Activated B cell treated with CpG ODN at 0.5 μM for 24 hours (primary cell): ENCODE measurements around the gene ASCL2. TPM values are rescaled to one million over a fixed set of nuclear protein-coding genes. Genes with fewer than 3 reads are reported as not detected.

Experiments
- ATAC-seq: fragments of 200-7000 bp; cut with Tn5 transposase; one replicate; pipeline ENCODE4 v1.10.0; 2021; ENCODE audit warnings: low read depth, mild to moderate bottlenecking, moderate library complexity
- CTCF ChIA-PET: fragments of 350-600 bp; sonication (Branson Sonifier 250); formaldehyde crosslinking; loops from one replicate; lab custom pipeline; 2021; ENCODE audit warnings: antibody characterized with exemption; lab: Charles Lee
- POLR2A ChIA-PET: fragments of 350-600 bp; sonication (Branson Sonifier 250); formaldehyde crosslinking; loops from one replicate; lab custom pipeline; 2021; ENCODE audit warnings: antibody characterized with exemption; lab: Charles Lee
- DNase-seq: peaks from one replicate; pipeline ENCODE4 v3.0.0; 2022
- H3K27ac Mint-ChIP-seq: one replicate; pipeline ENCODE4 v1.8.0; 2020; ENCODE audit warnings: mixed read lengths
- H3K27me3 Mint-ChIP-seq: one replicate; pipeline ENCODE4 v1.8.0; 2021; ENCODE audit warnings: mixed read lengths
- H3K36me3 Mint-ChIP-seq: one replicate; pipeline ENCODE4 v1.8.0; 2021; ENCODE audit warnings: low read depth, mixed read lengths
- H3K4me1 Mint-ChIP-seq: one replicate; pipeline ENCODE4 v1.8.0; 2021; ENCODE audit warnings: mixed read lengths
- H3K4me3 Mint-ChIP-seq: one replicate; pipeline ENCODE4 v1.8.0; 2020; ENCODE audit warnings: mild to moderate bottlenecking, mixed read lengths
- H3K9me3 Mint-ChIP-seq: one replicate; pipeline ENCODE4 v1.8.0; 2020; ENCODE audit warnings: mixed read lengths
- intact Hi-C: fragments of 100-400 bp; cut with micrococcal nuclease; formaldehyde crosslinking; loops from one replicate; pipeline ENCODE4 v1.15.1; 2024
- total RNA-seq: library from RNA; stranded (reverse); gene quantifications from 2 replicates; pipeline ENCODE4 v1.2.3, GENCODE V29; 2022
- TF ChIP-seq, protein P1 (sequence below): fragments of 200-600 bp; IDR thresholded peaks from one replicate; pipeline ENCODE4 v1.8.0; 2022; ENCODE audit warnings: antibody characterized with exemption, mild to moderate bottlenecking

ASCL2 gene
- total RNA-seq, 1 donor from 2014 or later, result 1.3 TPM

DNA sequence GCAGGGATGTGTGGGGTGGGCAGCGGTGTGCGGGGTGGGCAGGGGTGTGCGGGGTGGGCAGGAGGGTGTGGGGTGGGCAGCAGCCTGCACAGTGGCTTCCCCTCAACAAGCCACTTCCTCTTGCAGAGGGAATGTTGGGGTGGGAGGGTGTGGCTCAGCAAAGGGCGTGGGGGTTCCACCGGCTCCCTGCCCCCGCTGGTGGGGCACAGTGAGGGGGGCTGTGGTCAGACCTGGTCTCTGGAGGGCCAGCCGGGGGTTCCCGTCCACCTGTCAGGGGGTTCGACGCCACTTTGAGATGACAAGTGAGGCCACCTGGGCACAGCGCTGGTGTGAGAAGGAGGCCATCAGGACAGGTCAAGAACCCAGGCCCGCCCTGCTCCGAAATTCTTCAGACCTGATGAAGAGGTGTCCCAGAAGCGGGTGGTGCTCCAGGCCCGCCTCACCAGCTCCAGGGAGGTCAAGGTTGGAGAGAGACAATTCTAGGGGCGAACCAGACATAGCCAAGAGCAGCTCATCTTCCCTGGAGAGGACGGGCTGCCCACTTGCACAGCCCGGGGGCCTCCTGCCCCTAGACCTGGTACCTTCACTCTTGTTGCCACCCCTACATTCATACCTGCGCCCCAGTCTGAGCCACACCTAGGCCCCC is 30.0 kb upstream of the ASCL2 start:
- Mint-ChIP-seq H3K4me3 (peak overlapping the region; percentile 85), H3K4me1 (peaks cover 74% of the 10 kb centered on the region), H3K9me3 (no peaks in the 10 kb centered on the region), H3K36me3 (peaks cover 12% of the 10 kb centered on the region), H3K27ac (peak overlapping the region; percentile 89), H3K27me3 (no peaks in the 10 kb centered on the region)
- intact Hi-C loops, result loop anchor here (2.0 to 5.0 kb wide), 2 partner anchors 76 to 602 kb away; partner anchors contain the start of gene CD81
- DNase-seq, result peak; percentile 46
- ChIA-PET CTCF (interaction anchor here (0.6 to 11.2 kb wide), 4 partner anchors 11 to 120 kb away, joined by 3 to 321 read pairs (median 12); no protein-coding TSS in a partner anchor), POLR2A (interaction anchor here (1.4 to 2.9 kb wide), 4 partner anchors 31 to 100 kb away, joined by 3 to 21 read pairs (median 10); partner anchors contain the start of genes ASCL2 and TSSC4)
- peak; percentile 34 for ATAC-seq
- TF ChIP-seq, protein P1, sequence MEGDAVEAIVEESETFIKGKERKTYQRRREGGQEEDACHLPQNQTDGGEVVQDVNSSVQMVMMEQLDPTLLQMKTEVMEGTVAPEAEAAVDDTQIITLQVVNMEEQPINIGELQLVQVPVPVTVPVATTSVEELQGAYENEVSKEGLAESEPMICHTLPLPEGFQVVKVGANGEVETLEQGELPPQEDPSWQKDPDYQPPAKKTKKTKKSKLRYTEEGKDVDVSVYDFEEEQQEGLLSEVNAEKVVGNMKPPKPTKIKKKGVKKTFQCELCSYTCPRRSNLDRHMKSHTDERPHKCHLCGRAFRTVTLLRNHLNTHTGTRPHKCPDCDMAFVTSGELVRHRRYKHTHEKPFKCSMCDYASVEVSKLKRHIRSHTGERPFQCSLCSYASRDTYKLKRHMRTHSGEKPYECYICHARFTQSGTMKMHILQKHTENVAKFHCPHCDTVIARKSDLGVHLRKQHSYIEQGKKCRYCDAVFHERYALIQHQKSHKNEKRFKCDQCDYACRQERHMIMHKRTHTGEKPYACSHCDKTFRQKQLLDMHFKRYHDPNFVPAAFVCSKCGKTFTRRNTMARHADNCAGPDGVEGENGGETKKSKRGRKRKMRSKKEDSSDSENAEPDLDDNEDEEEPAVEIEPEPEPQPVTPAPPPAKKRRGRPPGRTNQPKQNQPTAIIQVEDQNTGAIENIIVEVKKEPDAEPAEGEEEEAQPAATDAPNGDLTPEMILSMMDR, result no peak

DNA sequence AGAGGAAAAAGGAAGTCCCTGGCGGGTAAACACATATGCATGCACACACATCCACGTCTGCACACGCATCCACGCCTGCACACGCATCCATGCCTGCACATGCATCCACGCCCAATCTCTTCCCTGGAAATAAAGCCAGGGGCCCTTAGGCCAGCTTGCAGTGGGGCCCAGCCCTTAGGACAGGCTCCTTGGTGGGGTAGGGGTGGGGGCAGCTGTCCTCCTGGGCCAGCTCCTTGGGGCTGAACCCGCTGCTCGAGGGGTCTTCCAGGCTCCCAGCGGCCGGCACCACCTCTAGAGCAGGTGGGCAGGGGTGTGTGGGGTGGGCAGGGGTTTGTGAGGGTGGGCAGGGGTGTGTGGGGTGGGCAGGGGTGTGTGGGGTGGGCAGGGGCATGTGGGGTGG is 29.4 kb upstream of the ASCL2 start:
- H3K4me1 Mint-ChIP-seq, result peaks cover 67% of the 10 kb centered on the region

DNA sequence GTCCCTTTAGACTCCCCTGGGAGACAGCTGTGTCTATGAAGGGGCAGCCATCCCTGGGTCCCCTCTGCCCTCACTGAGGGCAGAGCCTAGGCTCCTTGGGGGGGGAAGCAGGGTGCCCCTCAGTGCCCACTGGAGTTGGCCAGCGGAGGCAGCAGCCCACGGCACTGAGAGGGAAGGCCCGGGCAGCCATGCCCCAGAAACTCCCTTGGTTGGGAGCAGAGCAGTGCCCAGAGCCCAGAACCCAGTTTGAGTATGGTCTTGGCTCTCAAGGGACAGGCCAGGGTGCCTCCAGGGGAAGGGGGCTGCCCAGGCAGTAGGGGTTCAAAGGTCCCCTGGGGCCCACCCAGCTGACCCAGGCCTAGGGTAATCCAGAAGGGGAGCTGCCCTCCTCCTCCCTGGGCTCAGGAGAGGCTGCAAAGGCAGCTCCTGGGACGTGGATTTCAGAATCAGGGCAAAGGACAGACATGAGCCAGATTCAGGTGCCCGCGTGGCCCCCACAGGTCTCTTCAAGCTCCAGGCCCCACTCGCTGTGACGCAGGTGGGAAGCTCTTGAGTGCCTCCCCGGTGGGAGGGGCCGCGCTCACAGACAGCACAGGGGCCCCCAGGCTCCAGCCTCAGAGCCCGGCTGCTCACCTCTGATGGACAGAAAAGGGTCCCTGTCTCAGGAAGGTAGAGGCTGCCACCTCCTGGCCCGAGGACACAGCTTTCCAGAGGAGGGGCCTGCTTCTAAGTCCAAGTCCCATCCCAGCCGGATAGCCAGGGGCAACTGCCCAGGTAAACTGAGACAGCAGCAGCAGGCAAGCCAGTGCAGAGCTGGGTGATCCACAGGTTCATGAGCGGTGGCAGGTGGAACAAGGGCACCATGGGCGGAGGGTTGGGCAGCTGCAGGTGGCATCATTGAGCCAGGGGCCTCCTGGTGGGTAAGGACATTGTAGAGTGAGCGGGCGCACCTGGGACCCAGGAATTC is 28.7 kb upstream of the ASCL2 start:
- TF ChIP-seq, protein P1, result no peak
- H3K36me3 Mint-ChIP-seq, result peaks cover 12% of the 10 kb centered on the region
- DNase-seq (peak; percentile 23), ATAC-seq (no peak)
- H3K27ac Mint-ChIP-seq, result peak overlapping the region; percentile 81
- ChIA-PET POLR2A (interaction anchor here (0.5 to 1.4 kb wide), 5 partner anchors 28 to 594 kb away, joined by 3 to 4 read pairs (median 3); partner anchors contain the start of genes ASCL2 and TSSC4), CTCF (interaction anchor here (0.7 to 11.2 kb wide), 9 partner anchors 32 to 233 kb away, joined by 3 to 321 read pairs (median 4); no protein-coding TSS in a partner anchor)
- H3K4me3 Mint-ChIP-seq, result peak overlapping the region; percentile 60
- peaks cover 62% of the 10 kb centered on the region for H3K4me1 Mint-ChIP-seq
- H3K27me3 Mint-ChIP-seq, result no peaks in the 10 kb centered on the region
- intact Hi-C loops, result loop anchor here (1.0 kb wide), 1 partner anchor 102 kb away; no protein-coding TSS in a partner anchor
- H3K9me3 Mint-ChIP-seq, result no peaks in the 10 kb centered on the region

More for the DNA sequence above, 29.4 kb upstream of the ASCL2 start:
- intact Hi-C loops, result loop anchor here (1.0 to 5.0 kb wide), 3 partner anchors 77 to 603 kb away; partner anchors contain the start of gene CD81
- peak overlapping the region; percentile 81 for H3K27ac Mint-ChIP-seq
- H3K4me3 Mint-ChIP-seq, result peak overlapping the region; percentile 60
- CTCF ChIA-PET, result interaction anchor here (0.6 to 11.2 kb wide), 10 partner anchors 11 to 232 kb away, joined by 3 to 321 read pairs (median 4); no protein-coding TSS in a partner anchor
- TF ChIP-seq, protein P1, result no peak
- H3K9me3 Mint-ChIP-seq, result no peaks in the 10 kb centered on the region
- DNase-seq (no peak), ATAC-seq (no peak)
- peaks cover 12% of the 10 kb centered on the region for H3K36me3 Mint-ChIP-seq
- POLR2A ChIA-PET, result interaction anchor here (0.7 to 1.4 kb wide), 4 partner anchors 29 to 101 kb away, joined by 3 to 4 read pairs (median 3); partner anchors contain the start of genes ASCL2 and TSSC4
- H3K27me3 Mint-ChIP-seq, result no peaks in the 10 kb centered on the region

DNA sequence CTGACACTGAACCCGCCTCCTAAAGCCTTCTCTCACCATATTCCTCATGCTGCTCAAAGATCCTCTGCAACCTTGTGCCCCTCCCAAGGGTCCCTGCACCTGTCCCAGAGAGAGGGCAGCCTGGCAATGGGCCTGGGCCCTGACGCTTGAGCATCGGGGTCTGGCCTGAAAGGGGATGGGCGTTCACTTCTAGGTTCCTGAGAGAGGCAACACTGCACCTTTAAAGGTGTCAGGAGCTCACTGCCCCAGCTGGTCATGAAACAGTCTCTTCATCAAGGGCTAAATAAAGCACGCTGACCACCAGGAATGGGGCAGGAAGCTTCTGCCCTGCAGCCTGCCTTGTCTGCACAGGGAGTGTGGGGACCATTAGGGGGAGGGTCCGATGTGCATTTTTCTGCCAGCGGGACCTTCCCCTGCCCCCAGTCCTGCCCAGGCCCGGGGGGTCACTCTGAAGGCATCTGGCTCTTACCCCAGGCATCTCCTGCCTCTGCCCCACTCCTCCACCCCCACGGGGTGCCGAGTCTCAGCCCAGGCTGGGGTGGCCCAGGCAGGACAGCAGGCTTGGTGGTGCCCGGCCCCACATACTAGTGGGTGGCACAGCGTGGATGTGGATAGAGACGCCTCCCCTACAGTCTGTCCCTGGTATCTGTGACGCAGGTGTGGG is 27.9 kb upstream of the ASCL2 start:
- H3K4me3 Mint-ChIP-seq, result no peak overlapping the region
- no peaks in the 10 kb centered on the region for H3K27me3 Mint-ChIP-seq
- DNase-seq (no peak), ATAC-seq (no peak)
- ChIA-PET POLR2A (no interaction called here), CTCF (interaction anchor here (1.3 to 11.2 kb wide), 4 partner anchors 97 to 147 kb away, joined by 4 to 321 read pairs (median 12); no protein-coding TSS in a partner anchor)
- intact Hi-C loops, result no loop called here
- TF ChIP-seq, protein P1, result no peak
- H3K36me3 Mint-ChIP-seq, result peaks cover 12% of the 10 kb centered on the region
- H3K4me1 Mint-ChIP-seq, result peaks cover 59% of the 10 kb centered on the region
- H3K9me3 Mint-ChIP-seq, result no peaks in the 10 kb centered on the region
- H3K27ac Mint-ChIP-seq, result peak overlapping the region; percentile 50
